Activated naive CD8-positive, alpha-beta T cell treated with anti-CD3 and anti-CD28 coated beads, Interleukin-2, amount 10 ng/mL, durations not matched to agents 7 days and 5 days (primary cell): ENCODE measurements around the gene ACSL6. TPM values are rescaled to one million over a fixed set of nuclear protein-coding genes. Genes with fewer than 3 reads are reported as not detected.
A peak's percentile ranks its signal among the peaks of the same experiment; 100 is the strongest.

Experiments
- ATAC-seq: fragments of 150-1000 bp; cut with Tn5 transposase; one replicate; pipeline ENCODE4 v1.10.0; 2021; ENCODE audit warnings: low read depth, moderate library complexity
- POLR2A ChIA-PET: fragments of 350-600 bp; sonication (Branson Sonifier 250); formaldehyde crosslinking; loops from one replicate; lab custom pipeline; 2021; ENCODE audit warnings: antibody characterized with exemption; lab: Charles Lee
- DNase-seq: peaks from one replicate; pipeline ENCODE4 v3.0.0; 2021
- H3K27ac Mint-ChIP-seq: one replicate; pipeline ENCODE4 v1.8.0; 2022; ENCODE audit warnings: mild to moderate bottlenecking, mixed read lengths
- H3K27me3 Mint-ChIP-seq: one replicate; pipeline ENCODE4 v1.8.0; 2022; ENCODE audit warnings: mild to moderate bottlenecking, moderate library complexity, mixed read lengths
- H3K36me3 Mint-ChIP-seq: one replicate; pipeline ENCODE4 v1.8.0; 2021; ENCODE audit warnings: mild to moderate bottlenecking, mixed read lengths
- H3K4me1 Mint-ChIP-seq: one replicate; pipeline ENCODE4 v1.8.0; 2021; ENCODE audit warnings: mixed read lengths
- H3K4me3 Mint-ChIP-seq: one replicate; pipeline ENCODE4 v1.8.0; 2022; ENCODE audit warnings: mild to moderate bottlenecking, moderate library complexity, mixed read lengths
- H3K9me3 Mint-ChIP-seq: one replicate; pipeline ENCODE4 v1.8.0; 2021; ENCODE audit warnings: mixed read lengths
- total RNA-seq, 2 experiments: library from RNA; stranded (reverse); gene quantifications; one replicate each; pipeline ENCODE4 v1.2.3, GENCODE V29; 2021

ACSL6 gene
- total RNA-seq, 2 experiments from 2014 or later, result 31.5 to 34.6 TPM

- peaks cover 4% of the 10 kb centered on the region for H3K27me3 Mint-ChIP-seq
- POLR2A ChIA-PET, result interaction anchor here (1.0 to 3.1 kb wide), 2 partner anchors 15 to 363 kb away, joined by 3 to 18 read pairs; no protein-coding TSS in a partner anchor
- peak overlapping the region; percentile 11 for H3K27ac Mint-ChIP-seq
- no peaks in the 10 kb centered on the region for H3K9me3 Mint-ChIP-seq
- DNase-seq (no peak), ATAC-seq (no peak)
- peaks cover 47% of the 10 kb centered on the region for H3K4me1 Mint-ChIP-seq
- H3K36me3 Mint-ChIP-seq, result no peaks in the 10 kb centered on the region
- H3K4me3 Mint-ChIP-seq, result no peak overlapping the region
Observed at GRCh38 chr5:131998431-131999040, 12.9 kb downstream of the ACSL6 start.

GRCh38 chr5:131997727-131998117, 13.7 kb downstream of the ACSL6 start:
- ATAC-seq (no peak), DNase-seq (no peak)
- peaks cover 7% of the 10 kb centered on the region for H3K27me3 Mint-ChIP-seq
- H3K36me3 Mint-ChIP-seq, result no peaks in the 10 kb centered on the region
- no peak overlapping the region for H3K27ac Mint-ChIP-seq
- no peak overlapping the region for H3K4me3 Mint-ChIP-seq
- H3K4me1 Mint-ChIP-seq, result peaks cover 46% of the 10 kb centered on the region
- no peaks in the 10 kb centered on the region for H3K9me3 Mint-ChIP-seq
- POLR2A ChIA-PET, result no interaction called here

- POLR2A ChIA-PET, result interaction anchor here (1.1 kb wide), 1 partner anchor 23 kb away, joined by 3 read pairs; no protein-coding TSS in a partner anchor
- H3K4me3 Mint-ChIP-seq, result no peak overlapping the region
- H3K4me1 Mint-ChIP-seq, result peaks cover 41% of the 10 kb centered on the region
- no peaks in the 10 kb centered on the region for H3K9me3 Mint-ChIP-seq
- H3K27ac Mint-ChIP-seq, result no peak overlapping the region
- no peaks in the 10 kb centered on the region for H3K36me3 Mint-ChIP-seq
- ATAC-seq (no peak), DNase-seq (no peak)
- H3K27me3 Mint-ChIP-seq, result peaks cover 3% of the 10 kb centered on the region
Observed at GRCh38 chr5:131997026-131997726, 14.3 kb downstream of the ACSL6 start.

GRCh38 chr5:131996210-131997025, 15.0 kb downstream of the ACSL6 start:
- peak overlapping the region; percentile 47 for H3K27ac Mint-ChIP-seq
- POLR2A ChIA-PET, result interaction anchor here (1.1 kb wide), 1 partner anchor 22 kb away, joined by 3 read pairs; no protein-coding TSS in a partner anchor
- no peaks in the 10 kb centered on the region for H3K9me3 Mint-ChIP-seq
- H3K36me3 Mint-ChIP-seq, result no peaks in the 10 kb centered on the region
- no peak for ATAC-seq
- DNase-seq, result no peak
- peaks cover 36% of the 10 kb centered on the region for H3K4me1 Mint-ChIP-seq
- H3K4me3 Mint-ChIP-seq, result no peak overlapping the region
- H3K27me3 Mint-ChIP-seq, result peaks cover 3% of the 10 kb centered on the region

- Mint-ChIP-seq H3K36me3 (no peaks in the 10 kb centered on the region), H3K4me1 (peaks cover 18% of the 10 kb centered on the region), H3K27ac (no peak overlapping the region), H3K27me3 (peaks cover 3% of the 10 kb centered on the region), H3K4me3 (no peak overlapping the region), H3K9me3 (no peaks in the 10 kb centered on the region)
- ATAC-seq (no peak), DNase-seq (no peak)
- POLR2A ChIA-PET, result no interaction called here
Observed at GRCh38 chr5:131994533-131995226, 16.8 kb downstream of the ACSL6 start.

- Mint-ChIP-seq H3K36me3 (no peaks in the 10 kb centered on the region), H3K27ac (peak overlapping the region; percentile 4), H3K27me3 (peaks cover 3% of the 10 kb centered on the region), H3K4me1 (peaks cover 15% of the 10 kb centered on the region), H3K4me3 (no peak overlapping the region), H3K9me3 (no peaks in the 10 kb centered on the region)
- no peak for ATAC-seq
- no peak for DNase-seq
- POLR2A ChIA-PET, result no interaction called here
Observed at GRCh38 chr5:131994090-131994489, 17.4 kb downstream of the ACSL6 start.

GRCh38 chr5:131993676-131994075, 17.8 kb downstream of the ACSL6 start:
- Mint-ChIP-seq H3K4me1 (peaks cover 12% of the 10 kb centered on the region), H3K4me3 (no peak overlapping the region), H3K27ac (peak overlapping the region; percentile 4), H3K27me3 (peaks cover 3% of the 10 kb centered on the region), H3K9me3 (no peaks in the 10 kb centered on the region), H3K36me3 (no peaks in the 10 kb centered on the region)
- DNase-seq (no peak), ATAC-seq (no peak)
- POLR2A ChIA-PET, result no interaction called here

- no peak overlapping the region for H3K27ac Mint-ChIP-seq
- H3K9me3 Mint-ChIP-seq, result no peaks in the 10 kb centered on the region
- no peak overlapping the region for H3K4me3 Mint-ChIP-seq
- POLR2A ChIA-PET, result no interaction called here
- peaks cover 3% of the 10 kb centered on the region for H3K27me3 Mint-ChIP-seq
- ATAC-seq (no peak), DNase-seq (peak; percentile 21)
- no peaks in the 10 kb centered on the region for H3K36me3 Mint-ChIP-seq
- H3K4me1 Mint-ChIP-seq, result peaks cover 9% of the 10 kb centered on the region
Observed at GRCh38 chr5:131992370-131992769, 19.1 kb downstream of the ACSL6 start.

- no peak overlapping the region for H3K27ac Mint-ChIP-seq
Observed at GRCh38 chr5:131991593-131992324, 19.7 kb downstream of the ACSL6 start.

GRCh38 chr5:131990716-131991115, 20.7 kb downstream of the ACSL6 start:
- no peak for DNase-seq
- peaks cover 3% of the 10 kb centered on the region for H3K27me3 Mint-ChIP-seq
- no peak overlapping the region for H3K4me3 Mint-ChIP-seq
- H3K9me3 Mint-ChIP-seq, result no peaks in the 10 kb centered on the region
- no peaks in the 10 kb centered on the region for H3K36me3 Mint-ChIP-seq
- POLR2A ChIA-PET, result interaction anchor here (0.5 kb wide), 1 partner anchor 193 kb away, joined by 6 read pairs; no protein-coding TSS in a partner anchor
- no peak overlapping the region for H3K27ac Mint-ChIP-seq
- H3K4me1 Mint-ChIP-seq, result peaks cover 5% of the 10 kb centered on the region
- no peak for ATAC-seq

More at GRCh38 chr5:131991593-131992324, 19.7 kb downstream of the ACSL6 start:
- Mint-ChIP-seq H3K9me3 (no peaks in the 10 kb centered on the region), H3K4me3 (no peak overlapping the region), H3K27me3 (peaks cover 3% of the 10 kb centered on the region), H3K36me3 (no peaks in the 10 kb centered on the region), H3K4me1 (peaks cover 5% of the 10 kb centered on the region)
- POLR2A ChIA-PET, result no interaction called here
- ATAC-seq (no peak), DNase-seq (no peak)

- POLR2A ChIA-PET, result no interaction called here
Observed at GRCh38 chr5:131988601-131989000, 22.9 kb downstream of the ACSL6 start.

GRCh38 chr5:131987251-131987650, 24.2 kb downstream of the ACSL6 start:
- Mint-ChIP-seq H3K4me1 (peaks cover 26% of the 10 kb centered on the region), H3K4me3 (no peak overlapping the region), H3K27me3 (peaks cover 3% of the 10 kb centered on the region), H3K27ac (no peak overlapping the region), H3K9me3 (no peaks in the 10 kb centered on the region), H3K36me3 (no peaks in the 10 kb centered on the region)
- POLR2A ChIA-PET, result no interaction called here
- no peak for ATAC-seq
- DNase-seq, result no peak

More at GRCh38 chr5:131988601-131989000, 22.9 kb downstream of the ACSL6 start:
- peak; percentile 26 for DNase-seq
- no peak overlapping the region for H3K4me3 Mint-ChIP-seq
- no peak for ATAC-seq
- no peaks in the 10 kb centered on the region for H3K9me3 Mint-ChIP-seq
- H3K36me3 Mint-ChIP-seq, result no peaks in the 10 kb centered on the region
- H3K4me1 Mint-ChIP-seq, result peaks cover 14% of the 10 kb centered on the region
- peaks cover 3% of the 10 kb centered on the region for H3K27me3 Mint-ChIP-seq
- no peak overlapping the region for H3K27ac Mint-ChIP-seq
